ENCODE results near the gene IKZF1. TPM values are rescaled to one million over a fixed set of nuclear protein-coding genes. Genes with fewer than 3 reads are reported as not detected.

IKZF1 gene
- total RNA-seq, 1 experiment from 2014 or later, result 0.77 TPM

DNA sequence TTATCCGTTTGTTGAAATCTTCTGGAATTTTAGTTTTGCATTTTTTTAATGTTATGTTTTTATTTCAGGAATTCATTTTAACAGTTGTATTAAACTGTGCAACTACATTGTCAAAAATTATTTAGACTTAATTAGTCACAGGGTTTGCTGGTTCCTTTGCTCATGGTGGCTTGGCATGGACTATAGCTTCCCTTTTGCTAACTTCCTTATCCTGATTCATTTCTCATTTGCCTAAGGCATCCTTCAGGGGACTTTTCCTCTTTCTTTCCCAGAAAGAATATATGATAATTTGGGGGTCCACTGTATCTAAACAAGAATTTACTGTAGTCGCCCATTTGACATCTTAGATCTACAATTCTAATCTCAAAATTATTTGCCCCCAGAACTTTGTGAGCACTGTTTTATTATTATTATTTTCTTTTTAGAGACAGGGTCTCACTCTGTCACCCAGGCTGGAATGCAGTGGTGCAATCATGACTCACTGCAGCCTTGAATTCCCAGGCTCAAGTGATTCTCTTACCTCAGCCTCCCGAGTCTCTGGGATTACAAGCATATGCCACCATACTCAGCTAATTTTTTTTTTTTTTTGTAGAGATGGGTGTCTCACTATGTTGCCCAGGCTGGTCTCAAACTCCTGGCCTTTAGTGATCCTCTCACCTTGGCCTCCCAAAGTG is 131.8 kb downstream of the IKZF1 start:
- H3K36me3 ChIP-seq (ENCODE audit: control insufficient read depth, insufficient read depth, low read length), result no peaks in the 10 kb centered on the region
- intact Hi-C loops (cut with micrococcal nuclease; ENCODE audit: unreplicated experiment) (no loop called here), in situ Hi-C loops (cut with HindIII; ENCODE audit: low pct_unique_long_range_greater_than_20kb, low sequenced_read_pairs) (no loop called here)
- ChIA-PET POLR2A (no interaction called here), CTCF (no interaction called here)
- no peaks in the 10 kb centered on the region for H3K27me3 ChIP-seq (ENCODE audit: control insufficient read depth, insufficient read depth, low read length)
- no peak for DNase-seq (ENCODE audit: low read depth, low spot score)
- TF ChIP-seq SIN3A (IDR thresholded peaks at IDR 0.05; ENCODE audit: borderline replicate concordance, insufficient read depth, low read depth, low read length) (no peak), REST (IDR thresholded peaks at IDR 0.05; ENCODE audit: insufficient read depth in 1 of 2, low read depth in 2 of 2, low read length in 1 of 2) (no peak)
- BruUV-seq (replicated peaks), result no TSS peak
- H3K27ac ChIP-seq (ENCODE audit: low read length), result no peak overlapping the region
- no peak overlapping the region for H3K4me3 ChIP-seq (ENCODE audit: low read depth in 2 of 2, low read length in 2 of 2)
- no peaks in the 10 kb centered on the region for H3K4me1 ChIP-seq (ENCODE audit: control insufficient read depth, insufficient read depth, low read length)
- no peaks in the 10 kb centered on the region for H3K9me3 ChIP-seq (ENCODE audit: control insufficient read depth, insufficient read depth, low read depth, low read length)
- ATAC-seq, result no peak

GRCh38 chr7:50446542-50446960 is 142.0 kb downstream of the IKZF1 start:
- H3K9me3 ChIP-seq (ENCODE audit: control insufficient read depth, insufficient read depth, low read depth, low read length), result no peaks in the 10 kb centered on the region
- peaks cover 15% of the 10 kb centered on the region; the same call in 1 of the 2 replicates for H3K36me3 ChIP-seq (ENCODE audit: control insufficient read depth, insufficient read depth, low read length)
- in situ Hi-C loops (cut with HindIII; ENCODE audit: low pct_unique_long_range_greater_than_20kb, low sequenced_read_pairs) (no loop called here), intact Hi-C loops (cut with micrococcal nuclease; ENCODE audit: unreplicated experiment) (no loop called here)
- H3K4me3 ChIP-seq (ENCODE audit: low read depth in 2 of 2, low read length in 2 of 2), result no peak overlapping the region
- ChIA-PET POLR2A (no interaction called here), CTCF (no interaction called here)
- ATAC-seq, result no peak
- TF ChIP-seq TCF7L2 (IDR thresholded peaks at IDR 0.05; ENCODE audit: low read depth, low read length), result peak; percentile 61
- TF ChIP-seq REST (IDR thresholded peaks at IDR 0.05; ENCODE audit: insufficient read depth in 1 of 2, low read depth in 2 of 2, low read length in 1 of 2), result no peak
- DNase-seq (ENCODE audit: low read depth, low spot score), result peak; percentile 92
- no TSS peak for BruUV-seq (replicated peaks)
- H3K4me1 ChIP-seq (ENCODE audit: control insufficient read depth, insufficient read depth, low read length), result peaks cover 15% of the 10 kb centered on the region; the same call in 1 of the 2 replicates
- no peaks in the 10 kb centered on the region for H3K27me3 ChIP-seq (ENCODE audit: control insufficient read depth, insufficient read depth, low read length)
- H3K27ac ChIP-seq (ENCODE audit: low read length), result no peak overlapping the region

- BruUV-seq (replicated peaks), result TSS peak; percentile 65
- Histone ChIP-seq H3K4me1 (ENCODE audit: control insufficient read depth, insufficient read depth, low read length) (peaks cover 15% of the 10 kb centered on the region; the same call in 1 of the 2 replicates), H3K27me3 (ENCODE audit: control insufficient read depth, insufficient read depth, low read length) (no peaks in the 10 kb centered on the region), H3K36me3 (ENCODE audit: control insufficient read depth, insufficient read depth, low read length) (peaks cover 15% of the 10 kb centered on the region; the same call in 1 of the 2 replicates), H3K27ac (ENCODE audit: low read length) (peak overlapping the region; percentile 93; the same call in 1 of the 2 replicates), H3K4me3 (ENCODE audit: low read depth in 2 of 2, low read length in 2 of 2) (no peak overlapping the region), H3K9me3 (ENCODE audit: control insufficient read depth, insufficient read depth, low read depth, low read length) (no peaks in the 10 kb centered on the region)
- ChIA-PET POLR2A (no interaction called here), CTCF (no interaction called here)
- TF ChIP-seq REST (IDR thresholded peaks at IDR 0.05; ENCODE audit: insufficient read depth in 1 of 2, low read depth in 2 of 2, low read length in 1 of 2) (no peak), SIN3A (IDR thresholded peaks at IDR 0.05; ENCODE audit: borderline replicate concordance, insufficient read depth, low read depth, low read length) (no peak), TCF7L2 (IDR thresholded peaks at IDR 0.05; ENCODE audit: low read depth, low read length) (no peak), POLR2AphosphoS5 (IDR thresholded peaks at IDR 0.05; ENCODE audit: low read depth, low read length) (no peak)
- TF ChIP-seq, protein P1, sequence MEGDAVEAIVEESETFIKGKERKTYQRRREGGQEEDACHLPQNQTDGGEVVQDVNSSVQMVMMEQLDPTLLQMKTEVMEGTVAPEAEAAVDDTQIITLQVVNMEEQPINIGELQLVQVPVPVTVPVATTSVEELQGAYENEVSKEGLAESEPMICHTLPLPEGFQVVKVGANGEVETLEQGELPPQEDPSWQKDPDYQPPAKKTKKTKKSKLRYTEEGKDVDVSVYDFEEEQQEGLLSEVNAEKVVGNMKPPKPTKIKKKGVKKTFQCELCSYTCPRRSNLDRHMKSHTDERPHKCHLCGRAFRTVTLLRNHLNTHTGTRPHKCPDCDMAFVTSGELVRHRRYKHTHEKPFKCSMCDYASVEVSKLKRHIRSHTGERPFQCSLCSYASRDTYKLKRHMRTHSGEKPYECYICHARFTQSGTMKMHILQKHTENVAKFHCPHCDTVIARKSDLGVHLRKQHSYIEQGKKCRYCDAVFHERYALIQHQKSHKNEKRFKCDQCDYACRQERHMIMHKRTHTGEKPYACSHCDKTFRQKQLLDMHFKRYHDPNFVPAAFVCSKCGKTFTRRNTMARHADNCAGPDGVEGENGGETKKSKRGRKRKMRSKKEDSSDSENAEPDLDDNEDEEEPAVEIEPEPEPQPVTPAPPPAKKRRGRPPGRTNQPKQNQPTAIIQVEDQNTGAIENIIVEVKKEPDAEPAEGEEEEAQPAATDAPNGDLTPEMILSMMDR (IDR thresholded peaks at IDR 0.05), result no peak
- in situ Hi-C loops (cut with HindIII; ENCODE audit: low pct_unique_long_range_greater_than_20kb, low sequenced_read_pairs) (no loop called here), intact Hi-C loops (cut with micrococcal nuclease; ENCODE audit: unreplicated experiment) (no loop called here)
- DNase-seq (ENCODE audit: low read depth, low spot score) (no peak), ATAC-seq (no peak)
Observed at GRCh38 chr7:50448823-50449222, 144.3 kb downstream of the IKZF1 start.
